ENCODE measurements around the gene AGR2.

Gene AGR2

DNA sequence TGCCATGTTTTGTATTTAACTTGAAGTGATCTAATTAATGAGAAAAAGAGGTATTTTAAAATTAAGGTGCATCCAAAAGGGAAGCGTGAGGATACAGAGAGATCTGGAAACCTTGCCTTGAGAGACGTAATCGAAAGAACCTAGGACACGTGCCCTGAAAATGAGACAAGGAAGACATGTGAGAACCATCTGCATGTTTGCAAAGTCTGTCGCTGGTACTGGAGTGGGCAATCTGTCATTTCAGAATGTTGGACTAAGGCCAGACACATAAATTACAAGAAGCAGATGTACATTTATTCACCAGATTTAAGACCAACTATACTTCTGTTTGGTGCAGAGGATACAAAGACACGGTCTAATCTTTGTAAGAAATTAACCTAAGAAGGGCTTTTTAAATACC, 9.2 kb downstream of the AGR2 start:
- no peaks in the 10 kb centered on the region for H3K9me3 Mint-ChIP-seq
- ATAC-seq: no peak
- no peaks in the 10 kb centered on the region for H3K4me1 Mint-ChIP-seq
- no peak overlapping the region for H3K4me3 Mint-ChIP-seq
- H3K36me3 Mint-ChIP-seq: no peaks in the 10 kb centered on the region
- H3K27ac Mint-ChIP-seq: no peak overlapping the region
- DNase-seq (ENCODE audit: low spot score in 2 of 2): no peak

DNA sequence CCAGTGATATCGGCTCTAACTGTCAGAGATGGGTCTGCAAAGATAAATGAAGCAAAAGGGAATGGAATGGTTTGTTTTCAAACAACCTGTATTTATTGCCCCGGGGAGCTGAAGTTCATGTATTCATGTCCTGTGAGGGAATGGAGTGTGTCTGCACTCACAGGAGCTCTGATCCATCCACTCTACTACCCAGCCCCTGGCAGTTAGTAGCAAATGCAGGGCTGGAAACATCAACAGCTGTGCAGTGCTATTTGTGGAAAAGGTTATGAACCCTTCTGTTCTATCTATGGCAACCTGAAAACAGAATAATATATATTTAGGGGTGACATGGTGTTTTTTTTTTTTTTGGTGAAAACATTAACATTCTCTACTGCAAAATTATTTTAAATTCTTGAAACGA, 9.8 kb downstream of the AGR2 start:
- ATAC-seq (no peak), DNase-seq (ENCODE audit: low spot score in 2 of 2) (no peak)
- no peak overlapping the region for H3K4me3 Mint-ChIP-seq
- no peaks in the 10 kb centered on the region for H3K4me1 Mint-ChIP-seq
- H3K27ac Mint-ChIP-seq: no peak overlapping the region
- H3K9me3 Mint-ChIP-seq: no peaks in the 10 kb centered on the region
- no peaks in the 10 kb centered on the region for H3K36me3 Mint-ChIP-seq

DNA sequence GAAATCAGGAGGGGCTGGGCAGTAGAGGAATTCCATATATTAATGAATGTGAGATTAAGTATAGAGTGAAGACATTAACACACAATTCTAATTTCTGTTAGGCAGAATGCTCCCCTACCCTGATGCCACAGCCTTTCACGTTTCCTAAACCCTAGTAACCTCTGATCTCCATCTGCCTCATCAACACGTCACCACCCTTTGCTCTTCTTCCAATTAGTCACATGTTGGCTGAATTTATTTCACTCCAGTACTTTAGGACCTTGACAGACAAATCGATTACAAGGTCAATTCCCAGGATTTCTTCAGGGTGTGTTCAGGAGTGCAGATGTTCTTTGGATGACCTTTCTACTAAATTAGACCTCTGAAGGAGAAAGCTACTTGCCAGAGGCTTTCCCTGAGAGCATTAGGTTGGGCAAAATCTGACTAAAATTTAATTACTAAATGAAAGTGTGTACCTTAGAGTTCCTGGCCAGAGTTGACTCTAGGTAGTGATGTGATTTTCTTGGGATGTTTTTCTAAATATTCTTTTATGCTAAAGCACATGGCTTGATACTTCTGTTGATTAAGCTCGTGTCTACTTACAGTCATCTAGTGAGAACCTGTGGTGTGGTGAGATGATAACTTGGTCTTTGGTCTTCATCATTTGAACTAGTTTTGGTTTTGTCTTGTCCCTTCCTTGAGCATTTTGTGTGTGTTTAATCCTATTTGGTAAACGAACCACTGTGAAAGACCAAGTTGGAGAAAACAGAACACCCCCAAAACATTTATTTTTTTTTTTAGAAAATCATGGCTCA, 12.7 kb downstream of the AGR2 start:
- no peaks in the 10 kb centered on the region for H3K4me1 Mint-ChIP-seq
- no peak overlapping the region for H3K27ac Mint-ChIP-seq

DNA sequence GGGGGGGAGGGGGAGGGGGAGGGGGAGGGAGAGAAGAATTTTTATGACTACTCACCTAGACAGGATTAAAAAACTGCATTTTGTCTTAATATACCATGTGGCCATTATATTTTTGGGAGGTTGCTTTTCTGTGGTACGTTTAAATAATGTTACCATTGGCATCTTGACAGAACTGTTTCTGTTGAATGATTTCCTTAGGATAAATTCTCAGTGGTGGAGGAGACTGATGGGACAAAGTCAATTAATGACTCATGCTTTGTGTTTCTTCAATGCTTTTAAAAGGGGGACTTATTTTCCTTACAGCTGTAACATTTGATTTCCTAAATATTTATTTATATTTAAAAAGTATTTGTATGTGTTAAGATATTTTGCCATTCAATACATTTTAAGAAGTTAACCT, 13.7 kb downstream of the AGR2 start:
- Mint-ChIP-seq H3K4me3 (no peak overlapping the region), H3K4me1 (no peaks in the 10 kb centered on the region), H3K9me3 (no peaks in the 10 kb centered on the region), H3K36me3 (no peaks in the 10 kb centered on the region), H3K27ac (no peak overlapping the region)
- DNase-seq (ENCODE audit: low spot score in 2 of 2): no peak
- ATAC-seq: no peak

More for the DNA sequence above, 12.7 kb downstream of the AGR2 start:
- no peaks in the 10 kb centered on the region for H3K36me3 Mint-ChIP-seq
- no peak overlapping the region for H3K4me3 Mint-ChIP-seq
- ATAC-seq (peak; percentile 92), DNase-seq (ENCODE audit: low spot score in 2 of 2) (no peak)
- no peaks in the 10 kb centered on the region for H3K9me3 Mint-ChIP-seq

DNA sequence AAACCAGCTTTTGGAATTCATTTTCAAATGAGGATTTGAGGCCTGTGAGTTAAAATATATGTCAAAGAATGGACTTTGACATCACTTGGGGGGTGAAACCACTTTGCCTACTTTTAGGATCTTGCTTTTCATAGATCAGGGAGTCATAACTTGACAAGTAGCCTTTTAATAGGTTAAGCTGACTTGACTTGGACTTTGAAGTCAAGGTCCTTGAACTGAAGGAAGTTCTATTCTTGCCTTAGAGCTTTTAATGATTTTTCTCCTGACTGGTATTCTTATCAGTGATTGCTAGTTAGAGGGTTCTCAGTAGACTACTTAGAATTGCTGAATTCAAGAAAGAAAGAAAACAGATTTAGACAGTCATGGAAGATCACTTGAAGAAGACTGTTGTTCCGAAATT, 17.7 kb downstream of the AGR2 start:
- Mint-ChIP-seq H3K36me3 (no peaks in the 10 kb centered on the region), H3K27ac (no peak overlapping the region)
- ATAC-seq: no peak

DNA sequence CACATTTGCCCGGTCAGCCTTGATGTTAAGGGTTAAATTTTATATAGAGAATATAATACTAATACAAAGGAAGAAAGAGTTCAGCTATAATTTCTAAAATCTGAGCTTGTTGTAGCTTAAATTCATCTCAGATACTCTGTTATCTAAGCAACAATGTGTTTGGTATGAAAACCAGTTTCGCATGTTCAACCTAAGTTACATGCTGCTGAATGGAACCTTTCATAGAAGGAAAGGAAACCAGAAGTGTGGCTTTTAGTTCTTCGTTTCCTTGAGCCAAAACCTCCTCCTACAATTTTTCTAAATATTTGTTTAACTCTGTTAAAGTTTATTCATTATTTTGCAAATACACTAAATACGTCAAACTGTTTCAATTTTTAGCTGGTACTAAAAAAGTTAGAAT, 18.5 kb downstream of the AGR2 start:
- Mint-ChIP-seq H3K27ac (no peak overlapping the region), H3K4me3 (no peak overlapping the region), H3K36me3 (no peaks in the 10 kb centered on the region), H3K4me1 (no peaks in the 10 kb centered on the region), H3K9me3 (no peaks in the 10 kb centered on the region)
- DNase-seq (ENCODE audit: low spot score in 2 of 2): no peak
- no peak for ATAC-seq

More for the DNA sequence above, 17.7 kb downstream of the AGR2 start:
- Mint-ChIP-seq H3K4me3 (no peak overlapping the region), H3K4me1 (no peaks in the 10 kb centered on the region), H3K9me3 (no peaks in the 10 kb centered on the region)
- DNase-seq (ENCODE audit: low spot score in 2 of 2): no peak

DNA sequence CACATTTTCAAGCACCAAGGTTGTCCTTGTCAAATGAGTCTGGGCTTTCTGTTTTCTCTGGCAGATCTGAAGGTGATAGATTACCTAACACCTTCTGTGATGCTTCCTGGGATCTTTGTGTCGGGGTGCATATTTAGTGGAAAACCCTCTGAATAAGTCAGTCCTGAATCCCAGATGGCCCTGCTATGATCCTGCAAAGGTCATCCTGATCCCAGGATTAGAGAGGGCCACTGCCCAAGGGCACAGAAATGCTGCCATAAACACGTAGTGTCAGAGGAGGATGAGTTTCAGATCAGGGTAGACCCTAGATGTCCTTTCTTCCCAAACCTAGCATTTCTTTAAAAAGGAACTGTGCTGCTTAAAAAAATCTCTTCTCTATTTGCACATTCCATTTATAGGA, 19.0 kb downstream of the AGR2 start:
- Mint-ChIP-seq H3K4me3 (no peak overlapping the region), H3K36me3 (no peaks in the 10 kb centered on the region), H3K27ac (no peak overlapping the region), H3K9me3 (no peaks in the 10 kb centered on the region), H3K4me1 (no peaks in the 10 kb centered on the region)
- ATAC-seq (no peak), DNase-seq (ENCODE audit: low spot score in 2 of 2) (no peak)

DNA sequence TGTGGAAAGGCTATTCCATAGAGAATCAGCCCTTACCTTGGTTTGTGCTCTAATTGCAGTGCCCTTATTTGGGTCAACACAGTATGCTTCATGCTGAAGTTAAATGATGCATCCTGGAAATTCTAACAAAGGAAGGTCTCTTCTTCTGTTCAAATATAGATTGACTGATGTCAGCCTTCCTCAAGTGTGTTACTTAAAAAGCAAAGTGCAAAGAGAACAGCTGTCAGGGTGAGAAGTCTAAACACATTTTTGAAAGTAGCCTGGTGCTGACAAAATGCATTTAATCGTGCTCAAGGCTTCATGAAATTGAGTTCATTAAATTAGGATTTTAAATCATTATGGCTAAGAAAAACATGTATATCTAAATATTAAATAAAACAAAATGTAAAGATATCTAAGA, 19.5 kb downstream of the AGR2 start:
- no peak overlapping the region for H3K27ac Mint-ChIP-seq
- no peak overlapping the region for H3K4me3 Mint-ChIP-seq
- H3K4me1 Mint-ChIP-seq: no peaks in the 10 kb centered on the region
- DNase-seq (ENCODE audit: low spot score in 2 of 2): no peak
- no peaks in the 10 kb centered on the region for H3K9me3 Mint-ChIP-seq
- no peaks in the 10 kb centered on the region for H3K36me3 Mint-ChIP-seq
- no peak for ATAC-seq

DNA sequence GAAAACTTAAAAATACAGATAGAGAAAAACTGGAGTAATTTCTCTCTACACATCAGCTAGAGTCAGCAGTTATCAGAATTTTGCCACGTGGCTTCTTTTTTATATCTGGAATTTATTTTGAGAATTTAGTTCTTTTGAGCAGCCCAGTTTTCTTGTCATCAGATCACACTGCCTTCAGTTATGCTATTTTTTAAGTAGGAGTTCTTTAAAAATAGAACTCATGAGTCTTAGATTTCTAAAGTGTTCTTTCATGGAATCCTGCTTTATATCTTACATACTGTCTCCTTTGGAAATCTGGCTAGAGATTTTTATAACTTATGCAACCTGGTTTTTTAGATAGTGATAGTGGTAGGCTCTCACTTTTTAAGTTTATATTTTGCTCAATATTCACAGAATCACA, 24.2 kb downstream of the AGR2 start:
- H3K9me3 Mint-ChIP-seq: no peaks in the 10 kb centered on the region
- H3K36me3 Mint-ChIP-seq: no peaks in the 10 kb centered on the region
- no peak overlapping the region for H3K27ac Mint-ChIP-seq
- no peak for ATAC-seq
- no peak overlapping the region for H3K4me3 Mint-ChIP-seq
- no peaks in the 10 kb centered on the region for H3K4me1 Mint-ChIP-seq
- no peak for DNase-seq (ENCODE audit: low spot score in 2 of 2)

DNA sequence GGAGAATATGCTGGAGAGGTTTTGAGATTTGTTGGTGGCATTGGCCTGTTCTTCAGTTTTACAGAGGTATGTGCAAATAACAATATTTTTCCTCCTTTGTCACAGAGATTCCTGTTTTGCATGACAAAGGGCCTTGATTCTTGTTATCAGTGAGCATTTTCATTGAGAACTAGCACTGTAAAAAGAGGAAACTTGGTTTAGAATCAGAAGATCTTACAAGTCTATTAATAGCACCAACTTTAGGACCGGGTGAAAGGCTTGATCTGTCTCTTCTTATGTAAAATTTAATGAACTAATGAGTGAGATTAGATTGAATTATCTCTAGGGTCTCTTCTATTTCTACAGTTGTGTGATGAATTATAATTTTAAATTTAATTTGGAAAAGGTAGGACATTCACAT, 25.7 kb downstream of the AGR2 start:
- Mint-ChIP-seq H3K9me3 (no peaks in the 10 kb centered on the region), H3K4me3 (no peak overlapping the region), H3K36me3 (no peaks in the 10 kb centered on the region), H3K4me1 (no peaks in the 10 kb centered on the region), H3K27ac (no peak overlapping the region)
- DNase-seq (ENCODE audit: low spot score in 2 of 2) (no peak), ATAC-seq (no peak)

DNA sequence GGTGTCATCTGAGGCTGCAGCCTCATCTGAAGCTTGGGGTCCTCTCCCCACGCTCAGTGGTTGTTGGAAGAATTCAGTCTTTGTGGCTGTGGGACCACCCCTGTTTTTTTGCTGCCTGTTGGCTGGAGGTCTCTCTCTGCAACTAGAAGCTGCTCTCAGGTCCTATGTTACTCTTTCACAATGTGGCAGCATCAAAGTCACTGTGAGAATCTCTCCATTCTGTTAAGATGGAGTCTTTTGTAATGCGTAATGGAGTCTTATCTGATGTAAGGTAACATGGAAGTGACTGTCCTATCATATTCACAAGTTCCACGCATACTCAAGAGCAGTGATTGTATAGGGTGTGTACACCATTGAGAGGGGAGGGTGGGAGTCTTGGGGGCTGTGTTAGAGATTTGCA, 26.3 kb downstream of the AGR2 start:
- H3K4me1 Mint-ChIP-seq: no peaks in the 10 kb centered on the region
- ATAC-seq (no peak), DNase-seq (ENCODE audit: low spot score in 2 of 2) (no peak)
- H3K36me3 Mint-ChIP-seq: no peaks in the 10 kb centered on the region
- no peaks in the 10 kb centered on the region for H3K9me3 Mint-ChIP-seq
- no peak overlapping the region for H3K27ac Mint-ChIP-seq
- H3K4me3 Mint-ChIP-seq: no peak overlapping the region

DNA sequence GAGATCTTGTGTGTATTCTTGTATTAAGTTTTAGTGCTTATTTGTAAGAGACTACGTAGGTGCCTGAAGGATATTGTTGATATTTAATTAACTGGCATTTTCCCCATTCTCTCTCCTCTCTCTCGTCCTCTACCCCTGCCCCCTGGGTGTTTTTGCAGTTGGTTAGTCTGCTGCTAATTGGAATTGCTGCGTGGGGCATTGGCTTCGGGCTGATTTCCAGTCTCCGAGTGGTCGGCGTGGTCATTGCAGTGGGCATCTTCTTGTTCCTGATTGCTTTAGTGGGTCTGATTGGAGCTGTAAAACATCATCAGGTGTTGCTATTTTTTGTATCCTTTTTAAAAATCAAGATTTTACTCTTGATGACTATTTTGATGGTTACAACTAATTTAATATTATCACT, 28.7 kb downstream of the AGR2 start:
- no peak for DNase-seq (ENCODE audit: low spot score in 2 of 2)
- no peaks in the 10 kb centered on the region for H3K9me3 Mint-ChIP-seq
- H3K4me1 Mint-ChIP-seq: no peaks in the 10 kb centered on the region
- H3K36me3 Mint-ChIP-seq: no peaks in the 10 kb centered on the region
- no peak overlapping the region for H3K4me3 Mint-ChIP-seq
- no peak overlapping the region for H3K27ac Mint-ChIP-seq
- no peak for ATAC-seq

DNA sequence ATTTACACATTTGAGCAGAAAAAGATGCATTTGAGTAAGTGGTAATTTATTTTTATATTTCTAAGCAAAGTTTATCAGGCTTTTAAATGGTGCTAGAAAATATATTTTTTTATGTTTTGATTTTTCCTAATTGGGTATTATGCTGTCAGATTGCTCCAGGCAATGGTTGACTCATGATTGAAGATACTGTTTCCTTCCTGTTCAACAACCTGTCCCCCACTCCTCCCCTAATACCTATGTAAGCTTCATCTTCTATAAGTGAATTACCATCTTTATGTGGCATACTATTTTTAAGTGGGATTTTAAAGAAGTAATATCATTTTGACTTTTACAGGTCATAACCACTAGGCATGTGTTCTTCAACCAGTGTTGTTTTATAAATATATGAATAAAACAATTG, 29.8 kb downstream of the AGR2 start:
- no peak for ATAC-seq
- H3K4me3 Mint-ChIP-seq: no peak overlapping the region
- no peak for DNase-seq (ENCODE audit: low spot score in 2 of 2)
- H3K4me1 Mint-ChIP-seq: no peaks in the 10 kb centered on the region
- H3K9me3 Mint-ChIP-seq: no peaks in the 10 kb centered on the region
- H3K36me3 Mint-ChIP-seq: no peaks in the 10 kb centered on the region
- no peak overlapping the region for H3K27ac Mint-ChIP-seq

DNA sequence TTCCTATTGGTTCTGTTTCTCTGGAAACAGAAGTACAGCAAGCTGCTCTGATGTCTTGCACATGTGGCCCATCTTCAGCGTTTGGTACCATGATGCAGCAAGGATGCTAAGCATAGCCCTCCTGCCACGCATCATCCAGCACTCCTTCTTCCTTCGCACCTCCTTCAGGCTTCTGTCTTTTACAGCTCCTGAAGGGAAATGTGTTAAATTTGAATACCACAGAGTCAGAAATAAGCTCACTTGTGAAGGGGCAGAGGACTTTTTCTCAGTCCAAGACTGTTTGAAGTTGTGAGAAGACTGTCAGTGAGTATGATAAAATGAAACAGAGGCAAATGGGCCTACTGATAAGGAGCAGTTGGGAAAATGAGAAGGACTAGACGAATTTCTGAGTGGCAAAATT, 30.5 kb downstream of the AGR2 start:
- Mint-ChIP-seq H3K4me3 (no peak overlapping the region), H3K4me1 (no peaks in the 10 kb centered on the region), H3K27ac (no peak overlapping the region), H3K9me3 (no peaks in the 10 kb centered on the region), H3K36me3 (no peaks in the 10 kb centered on the region)
- DNase-seq (ENCODE audit: low spot score in 2 of 2) (no peak), ATAC-seq (no peak)

DNA sequence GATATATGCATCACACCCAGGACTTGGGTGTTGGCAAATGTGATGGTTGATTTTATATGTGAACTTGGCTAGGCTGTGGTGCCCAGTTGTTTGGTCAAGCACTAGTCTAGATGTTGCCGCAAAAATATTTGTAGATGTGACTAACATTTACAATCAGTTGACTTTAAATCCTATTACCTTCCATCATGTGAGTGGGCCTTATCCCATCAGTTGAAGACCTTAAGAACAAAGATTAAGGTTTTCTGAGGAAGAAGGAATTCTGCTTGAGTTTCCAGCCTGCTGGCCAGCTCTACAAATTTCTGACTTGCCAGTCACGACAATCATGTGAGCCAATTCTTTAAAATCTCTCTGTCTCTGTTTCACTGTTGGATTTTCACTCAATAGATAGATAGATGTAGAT, 30.9 kb downstream of the AGR2 start:
- ATAC-seq (no peak), DNase-seq (ENCODE audit: low spot score in 2 of 2) (no peak)
- Mint-ChIP-seq H3K27ac (no peak overlapping the region), H3K9me3 (no peaks in the 10 kb centered on the region), H3K4me1 (no peaks in the 10 kb centered on the region), H3K36me3 (no peaks in the 10 kb centered on the region), H3K4me3 (no peak overlapping the region)

DNA sequence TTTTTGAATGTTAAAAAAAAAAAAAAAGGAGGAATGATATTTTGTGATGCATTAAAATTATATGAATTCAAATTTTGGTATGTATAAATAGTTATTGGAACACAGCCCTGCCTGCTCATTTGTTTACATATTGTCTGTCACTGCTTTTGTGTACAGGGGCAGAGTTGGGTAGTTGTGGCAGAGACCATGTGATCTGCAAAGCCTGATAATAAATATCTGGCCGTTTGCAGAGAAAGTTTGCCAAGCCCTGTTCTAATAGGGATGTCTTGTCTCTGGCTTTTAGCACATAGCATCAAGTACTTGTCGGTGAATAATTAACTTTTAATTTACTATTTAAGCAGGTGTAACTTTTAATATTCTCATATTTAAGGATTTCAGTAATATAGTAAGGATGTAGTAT, 31.5 kb downstream of the AGR2 start:
- no peak for ATAC-seq
- H3K4me1 Mint-ChIP-seq: no peaks in the 10 kb centered on the region
- no peak overlapping the region for H3K4me3 Mint-ChIP-seq
- no peaks in the 10 kb centered on the region for H3K36me3 Mint-ChIP-seq
- no peaks in the 10 kb centered on the region for H3K9me3 Mint-ChIP-seq
- no peak overlapping the region for H3K27ac Mint-ChIP-seq
- no peak for DNase-seq (ENCODE audit: low spot score in 2 of 2)
